22Rv1 (cell line): Measurements from ENCODE around the gene CAPN15.

Experiments used
- H3K27ac ChIP-seq: fragments of 450-650 bp; 2 replicates; pipeline ENCODE4 v1.5.1; 2017
- CTCF ChIP-seq: fragments of 450-650 bp; IDR thresholded peaks from 2 replicates; pipeline ENCODE4 v1.5.1; 2017; ENCODE audit warnings: mild to moderate bottlenecking
- ZFX ChIP-seq: fragments of 450-650 bp; IDR thresholded peaks from 2 replicates; pipeline ENCODE4 v1.6.1; 2017; ENCODE audit warnings: antibody characterized with exemption, borderline replicate concordance

The CAPN15 gene

GRCh38 chr16:575354-576196 is 48.1 kb downstream of the CAPN15 start:
- H3K27ac ChIP-seq, result no peak overlapping the region
- TF ChIP-seq ZFX, result no peak
- TF ChIP-seq CTCF, result no peak

GRCh38 chr16:576197-576822 is 48.8 kb downstream of the CAPN15 start:
- TF ChIP-seq ZFX (no peak), CTCF (no peak)
- H3K27ac ChIP-seq, result no peak overlapping the region

- TF ChIP-seq CTCF, result no peak
- TF ChIP-seq ZFX, result no peak
- no peak overlapping the region for H3K27ac ChIP-seq
These were observed 49.3 kb downstream of the CAPN15 start for GRCh38 chr16:576823-577201.

GRCh38 chr16:577796-578195 is 50.3 kb downstream of the CAPN15 start:
- no peak for TF ChIP-seq ZFX
- no peak for TF ChIP-seq CTCF
- H3K27ac ChIP-seq, result no peak overlapping the region

- no peak overlapping the region for H3K27ac ChIP-seq
- TF ChIP-seq CTCF, result no peak
- no peak for TF ChIP-seq ZFX
These were observed 50.8 kb downstream of the CAPN15 start for GRCh38 chr16:578232-578869.

GRCh38 chr16:578870-579405 is 51.4 kb downstream of the CAPN15 start:
- TF ChIP-seq CTCF, result peak; percentile 76
- TF ChIP-seq ZFX, result no peak
- no peak overlapping the region for H3K27ac ChIP-seq
